Neuronal stem cell (in vitro differentiated cells): ENCODE measurements around the gene UGT1A3.

Experiments
- DNase-seq: peaks from one replicate; pipeline ENCODE4 v3.0.0-alpha.2; 2013; ENCODE audit warnings: low spot score
- H2AFZ ChIP-seq: one replicate; pipeline ENCODE4 v1.6.1; 2013; ENCODE audit warnings: mild to moderate bottlenecking, low read length, inconsistent platforms
- H2AK5ac ChIP-seq: 2 replicates; pipeline ENCODE4 v1.6.1; 2013; ENCODE audit warnings: low read depth, mild to moderate bottlenecking, inconsistent platforms, low read length, moderate library complexity, mixed read lengths
- H2BK120ac ChIP-seq: 2 replicates; pipeline ENCODE4 v1.6.1; 2013; ENCODE audit warnings: low read depth, mild to moderate bottlenecking, inconsistent platforms, low read length, moderate library complexity, mixed read lengths
- H2BK12ac ChIP-seq: one replicate; pipeline ENCODE4 v1.6.1; 2013; ENCODE audit warnings: low read length, inconsistent platforms
- H2BK15ac ChIP-seq: 2 replicates; pipeline ENCODE4 v1.6.1; 2013; ENCODE audit warnings: mild to moderate bottlenecking, low read length, inconsistent platforms, mixed read lengths
- H2BK5ac ChIP-seq: one replicate; pipeline ENCODE4 v1.6.1; 2013; ENCODE audit warnings: inconsistent platforms, mild to moderate bottlenecking, low read length, moderate library complexity
- H3K14ac ChIP-seq: one replicate; pipeline ENCODE4 v1.6.1; 2013; ENCODE audit warnings: low read length, inconsistent platforms
- H3K18ac ChIP-seq: 2 replicates; pipeline ENCODE4 v1.6.1; 2013; ENCODE audit warnings: low read length, inconsistent platforms
- H3K23ac ChIP-seq: 2 replicates; pipeline ENCODE4 v1.6.1; 2013; ENCODE audit warnings: low read depth, mild to moderate bottlenecking, mixed read lengths, low read length, inconsistent platforms; ENCODE audit not compliant: poor library complexity
- H3K27ac ChIP-seq: replicated peaks from 3 replicates; pipeline ENCODE4 v1.5.1; 2013; ENCODE audit warnings: low read length, inconsistent platforms
- H3K27me3 ChIP-seq, 3 experiments: 2 replicates each; pipeline ENCODE4 v1.6.1; 2013; ENCODE audit warnings: low read length in 3 of 3, mild to moderate bottlenecking in 2 of 3, inconsistent platforms in 1 of 3, low read depth in 1 of 3, mixed read lengths in 1 of 3, moderate library complexity in 1 of 3; ENCODE audit not compliant: control insufficient read depth in 3 of 3, insufficient read depth in 3 of 3
- H3K36me3 ChIP-seq, 2 donors: replicated peaks in 1 of 2; 2 replicates each; pipeline ENCODE4 v1.6.1; 2013; ENCODE audit warnings: low read length in 2 of 2; ENCODE audit not compliant: control insufficient read depth in 2 of 2, insufficient read depth in 2 of 2
- H3K4ac ChIP-seq: 2 replicates; pipeline ENCODE4 v1.6.1; 2013; ENCODE audit warnings: inconsistent platforms, mild to moderate bottlenecking, low read length, moderate library complexity
- H3K4me1 ChIP-seq, 2 donors: 1 replicate in 1 of 2; 2 replicates in 1 of 2; pipeline ENCODE4 v1.6.1; 2013; ENCODE audit warnings: low read length in 2 of 2, low read depth in 1 of 2; ENCODE audit not compliant: control insufficient read depth in 2 of 2, insufficient read depth in 1 of 2
- H3K4me2 ChIP-seq: one replicate; pipeline ENCODE4 v1.6.1; 2013; ENCODE audit warnings: mild to moderate bottlenecking, low read length, inconsistent platforms; ENCODE audit not compliant: insufficient read depth, poor library complexity, severe bottlenecking
- H3K4me3 ChIP-seq, 2 donors: 2 replicates each; pipeline ENCODE4 v1.5.1; 2013; ENCODE audit warnings: low read length in 2 of 2, mild to moderate bottlenecking in 2 of 2, inconsistent platforms in 1 of 2, moderate library complexity in 1 of 2
- H3K79me1 ChIP-seq: one replicate; pipeline ENCODE4 v1.6.1; 2013; ENCODE audit warnings: low read depth, mild to moderate bottlenecking, inconsistent platforms, low read length, moderate library complexity
- H3K9ac ChIP-seq: one replicate; pipeline ENCODE4 v1.6.1; 2013; ENCODE audit warnings: mild to moderate bottlenecking, low read depth, low read length, inconsistent platforms; ENCODE audit not compliant: poor library complexity
- H3K9me3 ChIP-seq, 2 donors: replicated peaks in 1 of 2; 2 replicates each; pipeline versions ENCODE3 to v1.6.1; 2013; ENCODE audit warnings: low read length in 2 of 2, mild to moderate bottlenecking in 2 of 2, inconsistent platforms in 1 of 2, low read depth in 1 of 2, mixed read lengths in 1 of 2, moderate library complexity in 1 of 2; ENCODE audit not compliant: control insufficient read depth in 2 of 2, insufficient read depth in 1 of 2
- H4K8ac ChIP-seq: one replicate; pipeline ENCODE4 v1.6.1; 2013; ENCODE audit warnings: low read depth, mild to moderate bottlenecking, inconsistent platforms, low read length, moderate library complexity
- H4K91ac ChIP-seq: one replicate; pipeline ENCODE4 v1.6.1; 2013; ENCODE audit warnings: low read length, low read depth, mild to moderate bottlenecking, inconsistent platforms; ENCODE audit not compliant: poor library complexity
- WGBS, 2 donors: extraction: QIAGEN DNeasy Blood & Tissue Kit; methylation state at CpG; one replicate each; pipeline ENCODE4 v1.1.7; 2013; ENCODE audit warnings: missing lambda C conversion rate in 2 of 2, mixed read lengths in 1 of 2; ENCODE audit not compliant: insufficient read length in 2 of 2, insufficient replicate concordance in 1 of 2; ENCODE audit errors: extremely low coverage in 2 of 2; 5-methylcytosine and 5-hydroxymethylcytosine counted together

Gene UGT1A3

GRCh38 chr2:233707940-233708644, 20.8 kb upstream of the UGT1A3 start:
- WGBS, 2 donors = no CpG with 5 or more reads among the region's 10 CpGs
- no peak overlapping the region for H3K9ac ChIP-seq
- H3K36me3 ChIP-seq = no peaks in the 10 kb centered on the region
- DNase-seq = no peak
- H4K91ac ChIP-seq = no peak overlapping the region
- H3K23ac ChIP-seq = no peak overlapping the region
- no peak overlapping the region for H2BK12ac ChIP-seq
- H2BK5ac ChIP-seq = no peak overlapping the region
- no peak overlapping the region for H3K4me2 ChIP-seq
- no peaks in the 10 kb centered on the region for H3K79me1 ChIP-seq
- H3K9me3 ChIP-seq = no peaks in the 10 kb centered on the region
- no peak overlapping the region for H2AFZ ChIP-seq
- no peaks in the 10 kb centered on the region for H3K27me3 ChIP-seq
- H2BK15ac ChIP-seq = no peak overlapping the region
- H3K4me3 ChIP-seq = no peak overlapping the region
- H3K4ac ChIP-seq = no peak overlapping the region
- H2AK5ac ChIP-seq = no peak overlapping the region
- no peak overlapping the region for H3K27ac ChIP-seq
- H3K14ac ChIP-seq = no peak overlapping the region
- H4K8ac ChIP-seq = no peak overlapping the region
- H3K18ac ChIP-seq = no peak overlapping the region
- H2BK120ac ChIP-seq = no peak overlapping the region
- no peaks in the 10 kb centered on the region for H3K4me1 ChIP-seq

DNA sequence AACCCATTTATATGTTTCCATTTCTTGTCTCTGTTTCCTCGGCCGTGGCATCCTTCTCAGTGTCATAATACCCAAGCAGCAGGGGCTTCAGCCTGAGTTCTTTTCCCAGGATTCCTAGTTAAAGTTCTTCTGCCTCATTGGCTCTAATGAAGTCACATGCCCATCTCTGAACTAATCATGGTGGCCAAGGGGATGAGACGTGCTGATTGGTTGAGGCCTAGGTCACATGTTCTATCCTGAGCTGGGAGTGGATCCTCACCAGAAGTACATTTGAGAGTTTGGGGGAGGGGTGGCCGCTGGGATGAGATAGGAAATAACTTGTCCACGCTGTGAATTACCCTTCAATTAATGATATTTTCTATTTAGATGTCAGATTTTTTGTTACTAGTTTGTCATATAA, 19.9 kb upstream of the UGT1A3 start:
- Histone ChIP-seq H3K27me3 (no peaks in the 10 kb centered on the region), H2AFZ (peak overlapping the region; percentile 40), H3K9ac (no peak overlapping the region), H2BK5ac (no peak overlapping the region), H2BK12ac (no peak overlapping the region), H3K4me3 (no peak overlapping the region), H3K4me1 (no peaks in the 10 kb centered on the region), H3K23ac (no peak overlapping the region), H3K27ac (no peak overlapping the region), H3K14ac (no peak overlapping the region), H3K4me2 (no peak overlapping the region), H4K8ac (no peak overlapping the region), H4K91ac (peak overlapping the region; percentile 82), H3K79me1 (no peaks in the 10 kb centered on the region), H3K9me3 (no peaks in the 10 kb centered on the region), H3K18ac (no peak overlapping the region), H3K4ac (no peak overlapping the region), H3K36me3 (no peaks in the 10 kb centered on the region), H2BK15ac (no peak overlapping the region), H2AK5ac (no peak overlapping the region), H2BK120ac (no peak overlapping the region)
- DNase-seq = no peak
- no CpG with 5 or more reads among the region's 5 CpGs for WGBS, 2 donors

DNA sequence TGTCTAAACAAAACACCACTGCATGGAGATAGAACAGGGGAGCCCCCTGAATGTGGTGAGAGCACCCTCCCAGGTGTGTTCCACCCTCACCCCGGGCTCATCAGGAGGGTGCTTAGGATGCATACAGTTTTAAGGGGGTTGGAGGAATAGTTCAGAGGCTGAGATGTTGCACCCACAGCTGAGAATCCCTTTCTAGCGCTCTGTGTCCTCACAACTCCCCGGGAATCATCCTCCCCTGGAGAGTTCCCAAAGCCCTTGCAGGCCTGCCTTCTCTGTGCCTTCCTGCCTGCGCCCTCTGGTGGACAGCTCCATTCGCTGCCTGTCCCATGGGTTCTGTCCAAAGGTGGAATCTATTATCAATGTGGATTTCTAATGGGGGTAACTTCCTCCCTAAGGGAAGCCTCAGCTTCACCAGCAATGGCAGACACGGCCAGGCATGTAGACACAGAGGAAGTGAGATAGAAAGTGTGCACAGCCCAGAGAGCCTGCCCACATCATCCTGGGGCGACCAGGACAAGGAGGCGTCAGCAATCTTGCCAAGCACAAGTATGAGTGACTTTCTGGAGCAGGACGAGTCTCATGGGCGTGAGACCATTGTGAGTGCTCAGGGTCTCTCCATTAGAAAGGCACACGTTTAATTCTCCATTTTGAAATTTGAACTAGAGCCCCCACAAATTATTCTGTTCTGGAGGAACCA, 17.4 kb upstream of the UGT1A3 start:
- no peak overlapping the region for H3K23ac ChIP-seq
- no peak overlapping the region for H3K9ac ChIP-seq
- peak overlapping the region; percentile 42 for H2BK15ac ChIP-seq
- no peak overlapping the region for H3K27ac ChIP-seq
- H3K4me3 ChIP-seq = no peak overlapping the region
- no CpG with 5 or more reads among the region's 11 CpGs for WGBS, 2 donors
- peak; percentile 69 for DNase-seq
- no peak overlapping the region for H3K18ac ChIP-seq
- H2BK120ac ChIP-seq = no peak overlapping the region
- H2AFZ ChIP-seq = peak overlapping the region; percentile 6
- H3K27me3 ChIP-seq = no peaks in the 10 kb centered on the region
- H3K4ac ChIP-seq = no peak overlapping the region
- no peaks in the 10 kb centered on the region for H3K9me3 ChIP-seq
- no peak overlapping the region for H3K14ac ChIP-seq
- H4K8ac ChIP-seq = no peak overlapping the region
- peaks cover 0 to under 1% of the 10 kb centered on the region in 2 donors for H3K4me1 ChIP-seq
- no peak overlapping the region for H2AK5ac ChIP-seq
- peak overlapping the region; percentile 4 for H2BK12ac ChIP-seq
- H3K4me2 ChIP-seq = no peak overlapping the region
- H2BK5ac ChIP-seq = no peak overlapping the region
- H4K91ac ChIP-seq = no peak overlapping the region
- no peaks in the 10 kb centered on the region for H3K79me1 ChIP-seq
- H3K36me3 ChIP-seq = no peaks in the 10 kb centered on the region

- Histone ChIP-seq H3K27ac (no peak within 1 kb of the TSS), H3K4me2 (no peak within 1 kb of the TSS), H3K4me3 (no peak within 1 kb of the TSS), H3K23ac (peak within 1 kb of the TSS; percentile 26), H3K4ac (no peak within 1 kb of the TSS), H4K91ac (no peak within 1 kb of the TSS), H2BK5ac (no peak within 1 kb of the TSS), H3K9ac (no peak within 1 kb of the TSS), H3K4me1 (peaks cover 0 to 7% of the 10 kb centered on the region in 2 donors), H3K14ac (no peak within 1 kb of the TSS), H3K79me1 (no peaks in the 10 kb centered on the region), H2AFZ (no peak within 1 kb of the TSS), H3K9me3 (no peaks in the 10 kb centered on the region), H3K27me3 (no peaks in the 10 kb centered on the region), H3K18ac (no peak within 1 kb of the TSS), H2BK15ac (peak within 1 kb of the TSS; percentile 42), H3K36me3 (no peaks in the 10 kb centered on the region), H4K8ac (no peak within 1 kb of the TSS), H2AK5ac (no peak within 1 kb of the TSS), H2BK120ac (no peak within 1 kb of the TSS), H2BK12ac (peak within 1 kb of the TSS; percentile 4)
- WGBS, 2 donors = no CpG with 5 or more reads among the region's 14 CpGs
- no peak for DNase-seq
Measured at GRCh38 chr2:233712611-233713261, 16.1 kb upstream of the UGT1A3 start, which contains the start of gene UGT1A5. Gene UGT1A5 (plus strand): TSS chr2:233712907. CDS start chr2:233712992, 85 bp downstream.
